Measurements from ENCODE around the gene SLC39A11.

Gene SLC39A11

GRCh38 chr17:72667096-72668063 is 425.1 kb downstream of the SLC39A11 start:
- DNase-seq, result no peak

GRCh38 chr17:72665852-72666851 is 426.3 kb downstream of the SLC39A11 start:
- no peak for DNase-seq

- no peak for DNase-seq
Measured at GRCh38 chr17:72662827-72663190, 429.7 kb downstream of the SLC39A11 start.

GRCh38 chr17:72661945-72662826 is 430.3 kb downstream of the SLC39A11 start:
- DNase-seq, result no peak

- DNase-seq, result no peak
Measured at GRCh38 chr17:72661116-72661944, 431.2 kb downstream of the SLC39A11 start.

- no peak for DNase-seq
Measured at GRCh38 chr17:72660274-72661115, 432.0 kb downstream of the SLC39A11 start.

- DNase-seq, result no peak
Measured at GRCh38 chr17:72659811-72660210, 432.7 kb downstream of the SLC39A11 start.

- DNase-seq, result no peak
Measured at GRCh38 chr17:72658675-72659074, 433.8 kb downstream of the SLC39A11 start.

- no peak for DNase-seq
Measured at GRCh38 chr17:72657467-72658317, 434.8 kb downstream of the SLC39A11 start.

- no peak for DNase-seq
Measured at GRCh38 chr17:72656130-72656763, 436.2 kb downstream of the SLC39A11 start.

- no peak for DNase-seq
Measured at GRCh38 chr17:72654706-72655105, 437.8 kb downstream of the SLC39A11 start.

GRCh38 chr17:72651988-72652387 is 440.5 kb downstream of the SLC39A11 start:
- DNase-seq, result no peak

GRCh38 chr17:72648702-72649101 is 443.8 kb downstream of the SLC39A11 start:
- no peak for DNase-seq

GRCh38 chr17:72646176-72646575 is 446.3 kb downstream of the SLC39A11 start:
- DNase-seq, result no peak

GRCh38 chr17:72644492-72644891 is 448.0 kb downstream of the SLC39A11 start:
- no peak for DNase-seq

GRCh38 chr17:72643575-72644216 is 448.8 kb downstream of the SLC39A11 start:
- DNase-seq, result no peak

- DNase-seq, result no peak
Measured at GRCh38 chr17:72642720-72643119, 449.8 kb downstream of the SLC39A11 start.

GRCh38 chr17:72640415-72641165 is 451.9 kb downstream of the SLC39A11 start:
- no peak for DNase-seq
